NCI-H2081 treated with DMSO at 0.1 percent for 48 hours (cell line): ENCODE results near the gene VTI1A.
"Not testable (repeated sequence)": the region's sequence is repeated elsewhere in the genome, so short reads cannot be mapped to it uniquely, and the experiment has no call there.

Experiments used
- DNase-seq: peaks from one replicate; lab custom pipeline; 2025; lab: John Stamatoyannopoulos, UW

The VTI1A gene

DNA sequence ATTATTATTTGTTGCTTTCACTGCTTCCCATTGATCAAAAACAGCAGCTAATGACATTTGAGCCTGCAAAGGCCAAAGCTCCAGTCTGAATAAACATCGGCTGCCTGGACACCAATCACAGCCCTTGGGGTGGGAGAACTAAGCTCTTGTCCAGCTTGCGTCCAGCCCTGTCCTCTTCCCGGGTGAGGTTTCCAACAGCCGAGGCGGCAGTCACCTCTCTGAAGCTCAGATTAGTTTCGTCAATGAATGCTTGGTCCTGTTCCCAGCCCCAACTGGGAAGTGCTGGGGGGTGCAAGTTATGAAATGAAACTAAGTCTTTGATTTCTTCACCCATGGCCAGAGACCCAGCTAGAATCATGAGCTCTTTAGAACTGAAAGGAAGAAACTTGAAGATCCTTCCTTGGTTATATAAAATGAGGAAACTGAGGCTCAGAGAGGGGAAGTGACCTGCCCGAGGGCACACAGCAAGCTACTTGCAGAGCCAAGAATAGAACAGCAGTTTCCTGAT lies 389.0 kb downstream of the VTI1A start:
- DNase-seq, result no peak

DNA sequence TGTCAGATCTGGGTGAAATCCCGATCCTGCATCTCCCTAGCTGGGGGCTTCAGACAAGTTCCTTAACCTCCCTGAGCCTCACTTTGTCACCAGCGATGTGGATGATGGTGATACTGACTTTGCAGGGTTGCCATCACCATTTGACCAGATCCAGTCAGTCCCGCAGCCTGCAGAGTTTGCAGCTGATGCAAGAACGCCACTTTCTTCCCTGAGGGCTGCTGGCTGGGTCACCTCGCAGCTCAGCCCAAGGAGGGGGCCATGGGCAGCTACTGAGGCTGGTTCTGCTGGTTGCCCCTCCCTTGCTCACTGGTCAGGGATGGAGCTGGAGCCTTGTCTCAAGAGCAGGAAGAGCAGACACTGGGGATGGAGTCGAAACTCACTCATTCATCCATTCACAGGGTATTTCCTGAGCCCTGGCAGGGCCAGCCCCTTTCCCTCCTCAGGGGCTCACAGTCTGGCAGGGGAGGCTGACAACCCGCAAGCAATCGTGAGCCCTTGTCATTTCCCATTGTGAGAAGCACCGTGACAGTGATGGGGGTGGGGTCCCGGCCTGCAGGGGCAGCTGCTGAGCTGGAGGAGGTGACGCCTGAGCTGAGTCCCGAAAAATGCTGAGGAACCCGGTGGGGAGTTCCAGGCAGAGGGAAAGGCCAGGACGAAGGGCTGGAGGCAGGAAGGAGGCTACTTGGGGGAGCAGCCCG lies 391.9 kb downstream of the VTI1A start:
- no peak for DNase-seq

DNA sequence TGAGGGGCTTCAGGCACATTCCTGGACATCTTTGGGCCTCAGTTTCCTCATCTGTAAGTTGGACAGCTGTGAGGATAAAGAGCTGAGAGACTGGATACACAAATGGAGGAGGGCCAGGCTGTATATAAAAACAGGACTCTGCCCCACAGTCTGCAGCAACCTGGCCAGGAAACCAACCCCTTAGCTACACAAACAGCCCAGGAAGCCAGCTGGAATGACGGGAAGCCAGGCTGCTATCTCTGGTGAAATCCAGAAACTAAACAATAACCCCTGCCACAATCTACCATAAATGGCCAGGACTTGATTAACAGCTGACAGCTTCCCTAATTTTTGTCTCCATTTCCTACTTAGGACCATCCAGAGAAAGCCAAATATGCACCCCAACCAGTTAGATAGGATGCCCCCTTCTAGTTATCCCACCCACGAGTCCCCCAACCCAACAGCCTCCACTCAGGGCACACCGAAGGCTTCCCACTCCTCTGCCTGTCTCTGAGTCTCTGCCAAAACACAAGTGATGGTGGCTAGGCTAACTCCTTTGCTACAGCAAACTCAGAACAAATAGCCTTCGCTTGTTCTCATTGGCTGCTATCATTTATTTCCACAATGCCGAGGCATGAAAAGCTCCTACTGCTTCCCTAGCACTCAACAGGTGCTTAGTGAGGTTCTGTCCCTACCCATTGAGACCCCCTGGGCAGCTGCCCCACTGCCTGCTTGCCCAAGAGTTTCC lies 393.1 kb downstream of the VTI1A start:
- DNase-seq, result no peak

DNA sequence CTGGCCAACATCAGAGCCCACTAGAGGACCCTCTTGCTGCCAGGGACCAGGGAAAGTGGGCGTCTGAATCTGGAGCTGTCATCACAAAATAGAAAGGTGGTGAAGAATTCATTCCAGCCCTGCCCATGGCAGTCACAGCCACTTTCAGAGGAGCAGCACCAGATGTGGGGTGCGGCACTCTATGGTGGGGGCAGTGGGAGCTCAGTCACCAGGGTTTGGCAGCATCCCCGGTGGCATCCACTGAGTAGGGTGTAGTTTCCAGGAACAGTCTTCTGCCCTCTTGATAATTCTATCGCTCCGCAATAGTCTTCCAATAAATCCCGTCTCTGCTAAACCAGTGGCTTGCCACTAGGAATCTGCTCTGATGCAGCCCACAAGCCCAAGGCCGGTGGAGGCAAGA lies 394.5 kb downstream of the VTI1A start:
- no peak for DNase-seq

DNA sequence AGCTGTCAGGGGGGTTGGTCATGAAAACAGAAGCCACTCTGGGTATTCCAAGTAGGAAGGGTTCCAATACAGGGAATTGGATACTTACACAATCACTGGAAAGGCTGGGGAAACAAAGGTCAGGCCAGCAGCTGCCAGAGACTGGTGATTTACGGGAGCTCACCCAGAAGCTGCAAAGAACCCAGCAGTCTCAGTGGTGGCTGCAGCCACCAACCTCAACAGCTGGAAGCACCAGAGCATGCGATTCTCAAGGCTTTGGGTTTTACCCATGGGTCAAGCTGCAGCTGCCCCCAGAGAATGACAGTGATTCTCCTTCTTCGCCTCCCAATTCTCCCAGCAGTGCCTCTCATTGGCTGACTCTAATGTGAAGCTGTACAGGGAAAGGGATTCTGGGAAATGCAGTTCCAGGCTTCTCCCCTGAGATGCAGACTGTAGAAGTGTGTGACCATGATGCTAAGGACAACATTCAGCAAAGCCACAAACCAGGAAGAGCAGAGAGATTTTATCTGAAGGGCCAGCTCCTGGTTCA lies 395.9 kb downstream of the VTI1A start:
- DNase-seq, result no peak

DNA sequence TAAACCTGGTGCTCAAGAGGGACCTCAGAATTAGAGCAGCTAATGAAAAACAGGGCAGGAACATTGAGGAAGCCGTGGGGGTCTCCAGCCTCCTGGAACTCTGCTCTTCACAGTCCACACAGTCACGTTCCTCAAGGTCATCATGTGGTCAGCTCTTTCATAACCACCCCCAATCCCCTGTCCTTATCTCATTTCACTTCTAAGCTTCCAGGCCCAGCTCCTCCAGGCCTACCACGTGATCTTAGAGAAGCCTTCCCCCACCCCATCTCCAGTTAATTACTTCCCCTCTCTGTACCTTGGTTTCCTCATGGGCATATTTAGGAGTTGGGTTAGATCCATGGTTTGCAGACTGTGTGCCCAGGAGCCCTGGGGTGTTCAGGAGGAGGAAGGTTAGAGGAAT lies 396.6 kb downstream of the VTI1A start:
- DNase-seq, result no peak

DNA sequence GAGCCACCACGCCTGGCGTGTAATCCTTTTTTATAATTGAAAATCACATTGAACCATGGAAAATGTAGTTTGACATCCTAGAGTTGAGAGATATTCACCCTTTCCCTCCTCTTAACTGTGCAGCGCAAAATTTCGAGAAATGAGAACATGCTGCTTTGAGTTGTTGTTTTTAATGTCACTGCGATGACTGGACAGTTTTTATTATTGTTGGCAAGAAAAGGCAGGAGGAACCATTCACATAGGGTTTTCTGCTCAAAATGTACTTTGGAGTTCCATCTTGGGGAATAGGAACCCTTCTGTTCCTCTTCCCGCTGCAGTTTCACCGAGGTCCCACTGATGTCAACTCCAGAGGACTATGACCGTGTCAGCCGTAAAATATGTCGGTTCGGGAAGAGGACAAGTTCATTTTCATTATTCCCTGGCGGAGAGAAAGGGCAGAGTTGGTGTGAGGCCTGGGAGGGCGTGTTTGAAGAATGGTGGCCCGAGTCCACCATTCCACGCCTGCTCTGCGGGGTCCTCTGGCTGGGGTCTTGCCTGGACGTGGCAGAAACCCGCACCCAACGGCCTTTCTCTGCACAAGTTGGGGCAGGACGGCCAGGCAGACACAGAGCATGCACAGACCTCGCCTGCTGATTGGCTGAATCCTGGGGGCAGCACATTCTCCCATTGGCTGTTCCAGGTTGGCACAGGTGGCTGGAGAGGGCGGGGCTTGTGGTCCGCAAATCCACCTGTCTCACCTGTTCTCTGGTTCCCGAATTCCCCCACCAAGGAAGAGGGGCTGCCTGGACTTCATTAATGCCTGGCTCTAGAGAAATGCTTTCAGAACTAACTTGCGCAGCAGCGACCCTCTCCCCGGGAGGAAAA lies 397.9 kb downstream of the VTI1A start:
- DNase-seq, result no peak

DNA sequence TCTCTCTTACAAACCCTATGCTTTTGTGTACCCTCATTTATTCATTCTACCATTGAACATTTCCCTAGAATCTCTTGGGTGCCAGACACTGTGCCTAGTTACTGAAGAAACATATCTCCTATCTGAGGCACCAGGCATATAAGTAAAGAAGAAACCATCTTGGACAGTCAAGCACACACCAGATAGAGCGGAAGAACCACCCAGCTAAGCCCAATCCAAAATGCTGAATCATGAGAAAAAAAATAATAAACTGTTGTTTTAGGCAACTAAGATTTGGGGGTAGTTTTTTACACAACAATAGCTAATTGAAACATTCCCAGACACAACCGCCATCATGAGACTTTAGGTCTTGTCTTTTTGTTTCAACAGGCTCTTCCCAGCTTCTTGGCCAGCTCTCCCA lies 400.8 kb downstream of the VTI1A start:
- DNase-seq, result no peak

DNA sequence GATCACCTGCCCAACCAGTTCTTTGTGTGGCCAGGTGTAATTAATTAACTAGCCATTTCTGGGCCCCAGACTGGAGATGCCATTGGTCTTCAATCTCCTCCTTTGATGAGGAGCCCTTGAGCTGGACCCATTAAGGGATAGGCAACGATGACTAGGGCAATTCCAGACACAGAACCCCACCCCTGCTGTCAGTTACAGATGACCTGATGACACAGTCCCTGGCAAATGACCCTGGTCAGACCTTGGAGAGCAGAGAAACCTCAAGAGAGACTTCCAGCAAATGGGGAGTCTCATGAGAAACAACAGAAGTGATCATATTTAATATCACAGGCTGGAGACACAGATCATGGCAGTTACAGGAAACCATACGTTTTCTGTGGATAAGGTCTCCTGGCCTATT lies 401.2 kb downstream of the VTI1A start:
- no peak for DNase-seq

DNA sequence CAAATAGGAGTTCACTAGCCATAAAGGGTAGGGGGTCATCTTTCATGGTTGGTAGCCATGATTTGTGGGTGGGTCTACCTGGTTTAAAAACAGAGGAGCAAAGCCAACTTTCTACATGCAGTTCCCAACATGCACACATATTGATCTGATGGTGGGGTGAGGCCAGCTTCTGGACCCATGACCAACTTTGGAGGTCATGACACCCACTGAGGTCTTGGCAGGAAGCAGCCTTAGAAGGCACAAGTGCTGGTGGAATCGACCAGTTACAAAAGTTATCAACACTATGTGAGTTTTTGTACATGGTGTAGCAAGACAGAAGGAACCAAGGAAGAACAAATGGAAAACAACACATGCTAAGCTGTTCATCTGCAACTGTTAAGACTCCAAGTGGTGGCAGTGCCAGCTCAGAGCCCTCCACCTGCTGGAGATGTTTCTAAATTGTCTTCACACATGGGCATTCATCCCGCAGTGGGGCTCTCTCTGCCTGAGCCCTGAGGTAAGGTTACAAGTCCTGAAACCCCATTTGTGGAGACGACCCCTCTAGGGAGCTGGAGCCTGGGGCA lies 401.9 kb downstream of the VTI1A start:
- DNase-seq, result no peak

DNA sequence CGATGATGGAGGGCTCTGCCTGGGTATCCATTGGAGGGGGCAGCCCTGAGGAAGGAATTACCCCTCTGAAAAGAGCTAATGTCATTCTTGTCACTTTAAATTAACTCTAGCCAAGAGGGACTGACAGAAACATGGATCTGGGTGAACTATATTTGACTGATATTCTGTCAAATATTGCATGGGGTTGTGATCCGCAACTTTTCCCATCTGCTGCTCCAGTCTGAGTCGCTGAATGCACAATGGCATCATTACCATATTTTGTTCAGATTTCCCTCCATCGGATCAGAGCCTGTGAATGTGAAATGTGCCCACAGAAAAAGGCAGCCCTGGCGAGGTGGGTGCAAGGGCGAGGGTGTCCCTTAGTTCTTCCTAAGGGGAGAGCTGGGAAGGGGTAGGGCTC lies 402.5 kb downstream of the VTI1A start:
- DNase-seq, result no peak

DNA sequence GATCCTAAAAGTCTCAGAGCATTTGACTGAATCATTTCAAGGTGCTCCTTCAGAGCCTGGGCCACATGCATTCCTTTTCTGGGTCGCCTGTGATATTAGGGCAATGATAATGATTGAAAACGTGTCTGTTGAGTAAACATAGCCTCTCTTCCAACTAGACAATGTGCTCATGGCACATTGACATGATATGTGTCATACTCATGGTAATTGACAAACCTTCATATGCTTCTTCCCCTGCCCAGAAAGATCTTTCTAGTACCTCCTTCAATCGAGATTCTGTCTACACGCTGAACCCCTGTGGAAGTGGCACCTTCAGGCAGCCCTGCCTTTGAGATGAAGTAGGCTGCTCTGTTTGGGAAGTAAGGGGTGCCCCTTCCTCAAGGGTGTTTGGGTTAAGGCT lies 404.2 kb downstream of the VTI1A start:
- no peak for DNase-seq

DNA sequence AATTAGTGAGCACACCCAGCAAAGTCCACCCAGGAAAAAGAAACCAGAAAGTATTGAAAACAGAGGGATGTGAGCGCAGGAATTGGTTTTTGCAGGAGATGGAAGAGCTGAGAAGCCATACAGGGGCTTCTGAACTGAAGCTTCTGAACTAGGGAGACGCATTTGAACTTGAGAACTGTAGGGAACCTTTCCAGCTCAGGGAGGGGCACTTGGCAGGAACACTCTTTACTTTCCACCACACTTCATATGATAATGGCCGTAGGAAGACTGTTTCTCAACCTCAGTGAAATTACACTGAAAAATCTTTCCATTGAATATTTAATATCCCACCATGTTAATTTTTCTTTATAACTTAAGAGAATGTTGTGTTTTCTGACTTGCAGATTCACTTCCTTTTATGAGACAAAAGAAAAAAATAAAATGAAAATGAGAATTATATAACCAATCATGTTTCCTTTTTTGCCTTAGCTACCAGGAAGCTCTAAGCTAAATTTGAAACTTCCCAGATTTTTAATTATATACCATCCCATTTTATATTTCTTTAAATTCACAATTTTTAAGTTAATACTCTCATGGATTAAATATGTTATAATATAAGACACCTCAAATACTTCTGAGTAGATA lies 404.7 kb downstream of the VTI1A start:
- DNase-seq, result no peak

DNA sequence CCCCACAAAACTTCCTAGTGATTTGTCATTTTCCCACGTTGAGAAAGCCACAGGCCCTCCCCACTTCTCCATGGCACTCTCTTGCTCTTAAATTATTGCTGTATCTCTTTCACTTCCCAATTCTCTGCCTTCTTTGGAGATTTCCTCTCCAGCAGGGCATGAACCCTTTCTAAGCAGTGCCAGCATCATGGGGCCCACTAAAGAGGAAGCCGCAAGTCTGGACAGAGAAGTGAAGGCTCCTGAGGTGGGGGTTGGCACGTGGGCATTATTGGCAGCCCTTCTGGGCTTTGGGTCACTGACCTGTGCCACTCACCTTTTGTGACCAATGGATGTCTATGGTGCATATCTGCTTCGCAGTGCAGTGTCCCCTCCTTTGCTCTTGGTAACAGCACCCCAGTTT lies 405.3 kb downstream of the VTI1A start:
- no peak for DNase-seq

DNA sequence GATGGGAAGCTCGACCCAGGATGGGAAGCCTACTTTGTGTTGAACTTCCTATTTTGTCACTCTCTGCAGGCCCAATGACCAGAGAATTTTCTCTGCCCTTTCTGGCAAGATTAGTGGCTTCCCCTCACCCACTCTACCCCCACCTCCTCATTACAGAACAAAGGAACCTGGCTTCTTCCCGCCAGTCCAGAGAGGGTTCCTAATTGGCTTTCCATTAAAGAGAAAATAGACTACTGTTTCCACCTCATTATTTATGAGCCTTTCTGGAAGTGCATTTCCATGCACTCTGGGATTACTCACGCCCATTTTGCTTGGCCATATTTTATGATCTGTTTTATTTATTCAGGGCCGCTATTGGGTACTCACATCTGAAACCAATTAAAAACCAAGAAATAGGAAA lies 408.1 kb downstream of the VTI1A start:
- no peak for DNase-seq

DNA sequence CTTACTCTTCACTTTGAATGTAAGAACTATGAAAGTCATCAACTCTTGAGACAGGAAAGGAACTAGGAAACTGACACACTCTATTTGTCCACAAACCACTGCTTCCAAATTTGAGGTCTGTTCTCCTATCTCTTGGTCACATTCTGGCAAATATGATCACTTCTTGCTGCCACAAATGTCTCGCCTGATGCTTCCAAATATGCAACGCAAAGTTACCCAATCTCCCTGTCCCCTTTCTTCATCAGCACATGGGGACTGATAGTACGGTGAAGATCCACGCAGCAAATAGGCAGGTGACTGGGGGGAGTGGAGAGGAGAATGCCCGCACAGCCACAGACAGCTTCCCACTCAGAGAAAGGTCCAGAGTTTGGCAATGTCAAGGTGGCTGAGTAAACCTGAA lies 410.5 kb downstream of the VTI1A start:
- DNase-seq, result no peak

DNA sequence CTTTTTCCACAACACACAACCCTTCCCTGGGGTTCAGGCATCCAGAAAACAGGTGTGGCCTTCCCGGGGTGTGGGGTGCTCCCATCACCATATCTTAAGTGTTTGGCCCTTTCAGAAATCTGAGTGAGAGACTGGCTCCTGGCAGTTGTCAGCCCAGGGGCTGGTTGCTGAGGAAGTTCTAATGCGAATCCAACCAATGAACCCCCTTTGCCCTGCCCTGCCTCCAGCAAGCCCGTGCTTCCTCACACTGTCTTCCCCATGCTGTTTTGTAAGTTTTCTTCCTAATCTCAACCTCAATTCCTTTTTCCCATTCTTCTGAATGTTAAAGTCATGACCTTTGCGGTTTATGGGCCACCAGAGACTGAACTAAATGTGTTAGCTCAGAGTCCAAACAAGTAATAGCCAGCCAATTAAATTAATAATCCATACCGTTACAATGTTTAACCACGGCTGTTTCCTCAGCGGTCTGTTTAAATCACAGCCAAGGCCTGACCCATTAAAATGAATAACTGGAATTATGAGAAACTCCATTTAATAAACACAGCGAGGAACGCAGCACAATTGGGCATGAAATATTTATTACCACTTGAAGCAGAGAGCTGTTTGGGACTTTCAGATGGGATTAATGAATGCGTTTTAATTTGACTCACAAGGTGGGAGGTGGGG lies 412.1 kb downstream of the VTI1A start:
- DNase-seq, result no peak

DNA sequence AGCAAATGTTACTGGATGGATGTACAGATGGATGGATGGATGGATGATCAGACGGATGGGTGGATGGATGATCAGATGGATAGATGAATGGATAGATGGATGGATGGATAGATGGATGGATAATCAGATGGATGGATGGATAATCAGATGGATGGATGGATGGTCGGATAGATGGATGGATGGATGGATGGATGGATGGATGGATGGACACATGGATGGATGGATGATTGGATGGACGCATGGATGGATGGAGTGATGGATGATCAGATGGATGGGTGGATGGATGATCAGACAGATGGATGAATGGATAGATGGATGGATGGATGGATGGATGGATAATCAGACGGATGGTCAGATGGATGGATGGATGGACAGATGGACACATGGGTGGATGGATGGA lies 412.8 kb downstream of the VTI1A start:
- DNase-seq, result no peak

DNA sequence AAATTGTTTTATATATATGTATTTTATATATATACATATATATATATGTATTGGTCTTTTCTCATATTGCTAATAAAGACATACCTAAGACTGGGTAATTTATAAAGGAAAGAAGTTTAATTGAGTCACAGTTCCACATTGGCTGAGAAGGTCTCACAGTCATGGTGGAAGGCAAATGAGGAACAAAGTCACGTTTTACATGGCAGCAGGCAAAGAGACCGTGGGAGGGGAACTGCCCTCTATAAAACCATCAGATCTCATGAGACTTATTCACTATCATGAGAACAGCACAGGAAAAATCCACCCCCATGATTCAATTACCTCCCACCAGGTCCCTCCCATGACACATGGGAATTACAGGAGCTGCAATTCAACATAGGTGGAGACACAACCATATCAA lies 416.4 kb downstream of the VTI1A start:
- DNase-seq, result not testable (repeated sequence)
